ENCODE measurements around the gene PSTPIP2. TPM values are rescaled to one million over a fixed set of nuclear protein-coding genes. Genes with fewer than 3 reads are reported as not detected.

Gene PSTPIP2
- total and polyA plus RNA-seq, 9 of the 15 experiments (the other 6 are each of a cell fraction or from before 2014, with no cell fraction given) = 14.0 to 45.7 (median 27.1) TPM

DNA sequence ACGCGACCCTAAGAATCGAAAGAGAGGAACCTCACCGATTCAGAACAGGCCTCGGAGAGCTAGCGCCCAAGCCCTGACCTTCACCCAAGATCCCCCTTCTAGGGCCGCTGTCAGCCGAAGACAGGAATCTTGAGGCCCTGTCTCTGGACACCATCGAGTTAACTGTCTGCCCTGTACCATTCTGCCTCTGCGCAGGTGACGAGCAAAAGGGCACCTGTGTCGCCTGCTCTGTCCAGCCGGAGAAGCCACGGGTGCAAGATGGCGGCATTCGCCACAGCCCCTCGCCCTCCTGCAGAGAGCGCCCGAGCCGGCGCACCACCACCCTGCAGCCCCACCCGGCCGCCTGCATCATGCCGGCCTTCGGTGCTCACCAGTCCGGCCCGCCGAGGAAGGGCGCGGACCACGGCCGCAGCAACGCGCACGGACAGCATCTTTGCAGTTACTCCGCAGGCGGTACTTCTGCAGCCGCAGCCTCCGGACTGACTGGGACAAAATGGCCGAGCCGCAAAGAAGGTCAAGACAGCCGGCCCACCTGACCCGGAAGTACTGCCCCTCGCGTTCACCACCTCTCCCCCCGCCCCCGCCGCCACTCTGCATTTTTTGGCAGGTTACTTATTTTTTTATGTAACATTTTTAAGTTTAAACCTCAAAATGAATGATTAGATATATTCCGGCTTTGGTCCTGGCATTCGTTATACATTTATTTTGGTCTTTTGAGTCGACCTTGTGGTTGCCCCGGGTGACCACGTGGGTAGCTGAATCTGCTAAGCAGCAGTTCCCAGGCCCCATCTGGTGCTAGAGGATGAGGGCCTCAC lies 25.9 kb upstream of the PSTPIP2 start, which contains the start of gene ATP5F1A (continued):
- TF ChIP-seq, protein P1, sequence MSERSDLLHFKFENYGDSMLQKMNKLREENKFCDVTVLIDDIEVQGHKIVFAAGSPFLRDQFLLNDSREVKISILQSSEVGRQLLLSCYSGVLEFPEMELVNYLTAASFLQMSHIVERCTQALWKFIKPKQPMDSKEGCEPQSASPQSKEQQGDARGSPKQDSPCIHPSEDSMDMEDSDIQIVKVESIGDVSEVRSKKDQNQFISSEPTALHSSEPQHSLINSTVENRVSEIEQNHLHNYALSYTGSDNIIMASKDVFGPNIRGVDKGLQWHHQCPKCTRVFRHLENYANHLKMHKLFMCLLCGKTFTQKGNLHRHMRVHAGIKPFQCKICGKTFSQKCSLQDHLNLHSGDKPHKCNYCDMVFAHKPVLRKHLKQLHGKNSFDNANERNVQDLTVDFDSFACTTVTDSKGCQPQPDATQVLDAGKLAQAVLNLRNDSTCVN (CRISPR knock-in tag; IDR thresholded peaks at IDR 0.05) = no peak
- no peak for TF ChIP-seq ZNF311 (CRISPR knock-in tag; IDR thresholded peaks at IDR 0.05)
- TF ChIP-seq SMAD4 (CRISPR knock-in tag; conservative IDR thresholded peaks at IDR 0.05) = 0 out of 2 replicates have a peak, but pooled peaks have one; percentile 5
- TF ChIP-seq EGR1 (conservative IDR thresholded peaks at IDR 0.05) = peak; percentile 45
- TF ChIP-seq CEBPG (CRISPR knock-in tag; IDR thresholded peaks at IDR 0.05) = no peak
- no peak for TF ChIP-seq CEBPG (tag; conservative IDR thresholded peaks at IDR 0.05 in 1 of 2, IDR thresholded peaks at IDR 0.05 in 1 of 2)
- TF ChIP-seq, protein P2, sequence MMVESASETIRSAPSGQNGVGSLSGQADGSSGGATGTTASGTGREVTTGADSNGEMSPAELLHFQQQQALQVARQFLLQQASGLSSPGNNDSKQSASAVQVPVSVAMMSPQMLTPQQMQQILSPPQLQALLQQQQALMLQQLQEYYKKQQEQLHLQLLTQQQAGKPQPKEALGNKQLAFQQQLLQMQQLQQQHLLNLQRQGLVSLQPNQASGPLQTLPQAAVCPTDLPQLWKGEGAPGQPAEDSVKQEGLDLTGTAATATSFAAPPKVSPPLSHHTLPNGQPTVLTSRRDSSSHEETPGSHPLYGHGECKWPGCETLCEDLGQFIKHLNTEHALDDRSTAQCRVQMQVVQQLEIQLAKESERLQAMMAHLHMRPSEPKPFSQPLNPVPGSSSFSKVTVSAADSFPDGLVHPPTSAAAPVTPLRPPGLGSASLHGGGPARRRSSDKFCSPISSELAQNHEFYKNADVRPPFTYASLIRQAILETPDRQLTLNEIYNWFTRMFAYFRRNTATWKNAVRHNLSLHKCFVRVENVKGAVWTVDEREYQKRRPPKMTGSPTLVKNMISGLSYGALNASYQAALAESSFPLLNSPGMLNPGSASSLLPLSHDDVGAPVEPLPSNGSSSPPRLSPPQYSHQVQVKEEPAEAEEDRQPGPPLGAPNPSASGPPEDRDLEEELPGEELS (CRISPR knock-in tag; IDR thresholded peaks at IDR 0.05; ENCODE audit: borderline replicate concordance) = no peak
- TF ChIP-seq BRCA1 (IDR thresholded peaks at IDR 0.05) = no peak
- no peak for TF ChIP-seq BRCA1 (CRISPR knock-in tag; IDR thresholded peaks at IDR 0.05)
- TF ChIP-seq, protein P3, sequence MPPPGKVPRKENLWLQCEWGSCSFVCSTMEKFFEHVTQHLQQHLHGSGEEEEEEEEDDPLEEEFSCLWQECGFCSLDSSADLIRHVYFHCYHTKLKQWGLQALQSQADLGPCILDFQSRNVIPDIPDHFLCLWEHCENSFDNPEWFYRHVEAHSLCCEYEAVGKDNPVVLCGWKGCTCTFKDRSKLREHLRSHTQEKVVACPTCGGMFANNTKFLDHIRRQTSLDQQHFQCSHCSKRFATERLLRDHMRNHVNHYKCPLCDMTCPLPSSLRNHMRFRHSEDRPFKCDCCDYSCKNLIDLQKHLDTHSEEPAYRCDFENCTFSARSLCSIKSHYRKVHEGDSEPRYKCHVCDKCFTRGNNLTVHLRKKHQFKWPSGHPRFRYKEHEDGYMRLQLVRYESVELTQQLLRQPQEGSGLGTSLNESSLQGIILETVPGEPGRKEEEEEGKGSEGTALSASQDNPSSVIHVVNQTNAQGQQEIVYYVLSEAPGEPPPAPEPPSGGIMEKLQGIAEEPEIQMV (tag; conservative IDR thresholded peaks at IDR 0.05; ENCODE audit: low read depth) = no peak
- peak; percentile 89 for TF ChIP-seq PHF8 (IDR thresholded peaks at IDR 0.05; ENCODE audit: borderline replicate concordance, low read length)
- TF ChIP-seq NBN (IDR thresholded peaks at IDR 0.05; ENCODE audit: low read depth) = no peak
- TF ChIP-seq ZNF124 (CRISPR knock-in tag; IDR thresholded peaks at IDR 0.05) = no peak
- no peak for TF ChIP-seq ZBTB1 (CRISPR knock-in tag; IDR thresholded peaks at IDR 0.05; ENCODE audit: borderline replicate concordance, low read depth)
- no peak for TF ChIP-seq ZNF134 (CRISPR knock-in tag; conservative IDR thresholded peaks at IDR 0.05)
- TF ChIP-seq NFYB (IDR thresholded peaks at IDR 0.05; ENCODE audit: extremely low read depth, insufficient read length) = no peak
- no peak for TF ChIP-seq MECOM (CRISPR knock-in tag; IDR thresholded peaks at IDR 0.05)
- TF ChIP-seq, protein P4, sequence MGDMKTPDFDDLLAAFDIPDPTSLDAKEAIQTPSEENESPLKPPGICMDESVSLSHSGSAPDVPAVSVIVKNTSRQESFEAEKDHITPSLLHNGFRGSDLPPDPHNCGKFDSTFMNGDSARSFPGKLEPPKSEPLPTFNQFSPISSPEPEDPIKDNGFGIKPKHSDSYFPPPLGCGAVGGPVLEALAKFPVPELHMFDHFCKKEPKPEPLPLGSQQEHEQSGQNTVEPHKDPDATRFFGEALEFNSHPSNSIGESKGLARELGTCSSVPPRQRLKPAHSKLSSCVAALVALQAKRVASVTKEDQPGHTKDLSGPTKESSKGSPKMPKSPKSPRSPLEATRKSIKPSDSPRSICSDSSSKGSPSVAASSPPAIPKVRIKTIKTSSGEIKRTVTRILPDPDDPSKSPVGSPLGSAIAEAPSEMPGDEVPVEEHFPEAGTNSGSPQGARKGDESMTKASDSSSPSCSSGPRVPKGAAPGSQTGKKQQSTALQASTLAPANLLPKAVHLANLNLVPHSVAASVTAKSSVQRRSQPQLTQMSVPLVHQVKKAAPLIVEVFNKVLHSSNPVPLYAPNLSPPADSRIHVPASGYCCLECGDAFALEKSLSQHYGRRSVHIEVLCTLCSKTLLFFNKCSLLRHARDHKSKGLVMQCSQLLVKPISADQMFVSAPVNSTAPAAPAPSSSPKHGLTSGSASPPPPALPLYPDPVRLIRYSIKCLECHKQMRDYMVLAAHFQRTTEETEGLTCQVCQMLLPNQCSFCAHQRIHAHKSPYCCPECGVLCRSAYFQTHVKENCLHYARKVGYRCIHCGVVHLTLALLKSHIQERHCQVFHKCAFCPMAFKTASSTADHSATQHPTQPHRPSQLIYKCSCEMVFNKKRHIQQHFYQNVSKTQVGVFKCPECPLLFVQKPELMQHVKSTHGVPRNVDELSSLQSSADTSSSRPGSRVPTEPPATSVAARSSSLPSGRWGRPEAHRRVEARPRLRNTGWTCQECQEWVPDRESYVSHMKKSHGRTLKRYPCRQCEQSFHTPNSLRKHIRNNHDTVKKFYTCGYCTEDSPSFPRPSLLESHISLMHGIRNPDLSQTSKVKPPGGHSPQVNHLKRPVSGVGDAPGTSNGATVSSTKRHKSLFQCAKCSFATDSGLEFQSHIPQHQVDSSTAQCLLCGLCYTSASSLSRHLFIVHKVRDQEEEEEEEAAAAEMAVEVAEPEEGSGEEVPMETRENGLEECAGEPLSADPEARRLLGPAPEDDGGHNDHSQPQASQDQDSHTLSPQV (IDR thresholded peaks at IDR 0.05) = peak; percentile 92; the same call in 1 of the 2 replicates
- no peak for TF ChIP-seq ZNF717 (CRISPR knock-in tag; IDR thresholded peaks at IDR 0.05)
- TF ChIP-seq EZH2 (IDR thresholded peaks at IDR 0.05; ENCODE audit: borderline replicate concordance, low read depth, low read length) = no peak
